Measurements from ENCODE around the gene FANK1.
"Not testable (repeated sequence)": the region's sequence is repeated elsewhere in the genome, so short reads cannot be mapped to it uniquely, and the experiment has no call there.

The FANK1 gene, protein sequence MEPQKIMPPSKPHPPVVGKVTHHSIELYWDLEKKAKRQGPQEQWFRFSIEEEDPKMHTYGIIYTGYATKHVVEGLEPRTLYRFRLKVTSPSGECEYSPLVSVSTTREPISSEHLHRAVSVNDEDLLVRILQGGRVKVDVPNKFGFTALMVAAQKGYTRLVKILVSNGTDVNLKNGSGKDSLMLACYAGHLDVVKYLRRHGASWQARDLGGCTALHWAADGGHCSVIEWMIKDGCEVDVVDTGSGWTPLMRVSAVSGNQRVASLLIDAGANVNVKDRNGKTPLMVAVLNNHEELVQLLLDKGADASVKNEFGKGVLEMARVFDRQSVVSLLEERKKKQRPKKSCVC

DNA sequence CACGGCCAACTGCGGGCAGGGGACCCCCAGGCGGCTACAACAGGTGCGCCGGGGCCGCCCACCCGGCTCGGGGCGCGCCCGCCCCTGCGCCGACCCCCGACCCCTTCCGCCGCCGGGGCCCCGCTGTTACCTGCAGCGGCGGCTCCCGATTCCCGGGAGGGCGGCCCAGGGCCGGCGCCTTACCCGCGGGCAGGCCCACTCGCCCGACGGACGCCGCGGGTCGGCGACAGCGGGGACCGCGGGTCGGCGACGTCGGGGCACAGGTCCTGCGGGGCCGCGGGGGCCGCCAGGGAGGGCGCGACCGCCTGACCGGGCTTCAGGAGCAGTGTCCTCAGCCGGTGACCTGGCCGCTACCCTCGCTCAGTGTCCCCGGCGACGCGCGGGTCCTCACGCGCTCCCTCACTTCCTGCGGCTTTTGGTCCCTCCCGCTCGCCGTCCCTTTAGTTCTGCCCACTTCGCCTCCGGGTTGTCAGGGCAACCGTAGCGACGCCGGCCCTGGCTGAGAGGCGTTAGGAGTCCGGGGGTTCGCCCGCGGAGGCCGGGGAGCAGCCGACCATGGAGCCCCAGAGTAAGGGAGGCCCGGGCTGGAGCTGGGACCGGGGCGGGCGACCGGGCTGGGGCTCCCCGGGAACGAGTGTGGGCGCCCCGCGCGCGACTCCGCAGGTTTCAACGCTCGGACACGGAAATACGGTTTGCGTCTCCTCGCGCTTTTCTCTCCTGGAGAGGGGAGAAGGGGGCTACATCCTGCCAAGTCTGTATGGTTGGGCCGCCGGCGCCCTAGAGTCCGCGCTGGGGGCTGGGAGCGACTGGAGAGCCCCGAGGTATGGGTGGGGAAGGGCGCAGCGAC, at the start of gene FANK1:
Gene FANK1 (plus strand): TSS at position 477 of the 847 bp plus-strand sequence. CDS start 79 bp downstream, at position 556.
- in situ Hi-C loops (cut with MboI; ENCODE audit: low sequenced_read_pairs): not testable (repeated sequence)

DNA sequence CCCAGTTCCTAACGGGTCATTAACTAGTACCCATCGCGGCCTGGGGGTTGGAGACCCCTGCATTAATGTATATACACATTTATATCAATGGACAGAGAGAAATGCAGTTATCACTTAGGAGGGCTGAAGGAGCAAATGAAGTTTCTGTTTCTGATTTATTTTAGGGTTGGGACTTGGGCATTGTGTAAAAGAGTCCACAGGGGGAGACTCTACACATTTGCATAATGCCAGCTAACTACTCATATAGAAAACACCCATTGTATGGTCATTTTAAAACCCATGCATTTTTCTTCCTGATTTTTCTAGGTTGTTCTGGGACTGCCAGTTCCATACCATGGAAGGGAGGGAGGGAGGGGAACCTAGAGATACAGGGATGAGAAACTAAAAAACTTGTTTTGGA, 49.5 kb upstream of the FANK1 start:
- in situ Hi-C loops (cut with MboI; ENCODE audit: low sequenced_read_pairs): no loop called here

DNA sequence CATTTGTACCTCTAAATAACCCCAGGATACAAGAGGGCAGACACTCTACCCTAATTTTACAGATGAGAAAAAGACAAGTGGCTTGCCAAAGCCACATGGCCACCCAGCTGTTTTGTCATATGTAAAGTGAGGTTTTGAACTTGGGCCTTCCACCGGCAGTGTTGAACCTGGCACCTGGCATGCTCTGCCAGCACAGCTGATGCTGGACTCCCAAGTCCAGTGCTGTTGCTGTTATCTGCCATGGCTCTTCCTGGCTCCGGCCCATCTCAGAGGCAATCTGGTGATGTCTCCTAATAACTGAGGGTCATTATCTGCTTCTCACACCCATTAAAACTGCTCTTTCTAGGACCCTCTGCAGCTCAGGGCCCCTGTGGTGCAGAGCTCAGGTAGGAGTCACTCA, 48.0 kb upstream of the FANK1 start:
- in situ Hi-C loops (cut with MboI; ENCODE audit: low sequenced_read_pairs): no loop called here

DNA sequence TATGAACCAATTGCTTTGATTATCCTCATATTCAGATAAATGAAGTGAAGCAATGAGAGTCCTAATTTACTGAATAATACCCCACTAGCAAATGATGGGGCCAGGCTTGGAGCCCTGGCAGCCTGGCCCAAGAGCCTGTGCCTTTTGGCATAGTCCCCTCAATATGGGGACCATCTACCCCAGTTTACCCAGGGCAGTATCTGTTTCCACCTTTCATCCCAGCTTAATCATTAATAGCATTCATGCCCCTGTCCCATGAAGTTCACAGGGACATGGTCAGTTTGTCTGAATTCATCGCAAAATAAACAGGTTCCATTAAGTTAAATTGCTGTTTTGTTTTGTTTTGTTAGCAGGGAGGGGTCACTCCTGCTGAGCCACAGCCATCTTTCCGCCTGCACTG, 47.5 kb upstream of the FANK1 start:
- in situ Hi-C loops (cut with MboI; ENCODE audit: low sequenced_read_pairs): no loop called here

DNA sequence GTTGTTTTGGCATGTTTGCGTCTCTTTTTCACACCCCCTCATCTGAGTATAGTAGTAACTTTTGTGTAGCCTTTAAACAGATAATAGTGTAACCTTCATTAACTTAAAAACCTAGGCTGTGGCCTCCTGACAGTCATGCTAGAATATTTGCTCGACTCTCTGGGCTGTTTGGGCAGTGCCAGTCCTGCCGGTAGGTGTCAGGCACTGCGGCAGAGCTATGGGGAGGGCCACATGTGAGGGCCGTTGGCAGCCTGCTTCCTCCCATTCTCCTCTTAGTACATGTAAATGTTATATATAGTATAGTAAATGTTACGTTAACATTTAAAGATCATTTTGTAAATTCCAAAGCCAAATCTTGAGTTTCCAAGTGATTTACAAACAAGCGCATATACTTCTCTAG, 46.9 kb upstream of the FANK1 start:
- in situ Hi-C loops (cut with MboI; ENCODE audit: low sequenced_read_pairs): no loop called here

DNA sequence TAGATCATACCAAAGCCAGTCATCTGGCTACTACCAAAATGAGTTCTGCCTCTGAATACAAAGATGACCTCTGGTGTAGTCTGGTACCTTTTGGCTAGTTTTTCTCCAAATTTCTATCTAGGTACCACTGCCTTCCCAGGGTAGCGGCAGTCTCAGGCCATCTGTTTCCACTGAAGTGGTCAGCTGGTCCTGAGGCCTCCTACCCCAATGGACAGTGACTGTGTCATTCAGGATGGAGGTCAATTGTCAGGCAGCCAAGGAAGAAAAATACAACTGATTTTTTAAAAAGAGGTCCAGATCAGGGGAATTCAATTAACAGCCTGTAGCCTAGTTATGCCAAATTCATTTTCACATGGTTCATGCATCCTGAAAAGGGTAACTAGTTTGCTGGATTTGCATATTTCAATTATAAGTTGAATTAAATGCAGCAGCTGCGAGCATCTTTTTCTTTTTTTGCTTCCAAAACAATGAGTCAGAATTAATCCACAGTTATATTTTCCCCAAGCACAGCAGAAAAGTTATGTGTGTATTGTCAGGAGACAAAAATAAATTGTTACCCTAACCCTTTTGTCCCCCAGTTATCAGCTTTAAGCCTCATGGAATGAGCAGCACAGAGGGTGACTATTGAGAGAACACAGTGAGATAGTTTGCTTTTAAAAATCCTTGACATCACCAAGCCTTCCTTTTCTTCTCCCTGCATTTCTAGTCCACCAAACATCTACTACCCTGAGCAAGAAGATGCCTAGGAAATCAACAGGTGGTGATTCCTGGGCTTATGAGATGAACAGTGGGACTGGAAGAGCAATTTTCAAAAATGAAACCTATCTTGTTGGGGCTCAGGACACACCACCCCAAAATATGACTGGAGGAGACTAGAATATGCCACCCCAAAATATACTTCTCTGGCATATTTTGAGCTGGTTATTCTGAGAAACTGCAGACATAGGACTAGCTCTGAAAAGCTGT, 45.3 kb upstream of the FANK1 start:
- in situ Hi-C loops (cut with MboI; ENCODE audit: low sequenced_read_pairs): no loop called here

DNA sequence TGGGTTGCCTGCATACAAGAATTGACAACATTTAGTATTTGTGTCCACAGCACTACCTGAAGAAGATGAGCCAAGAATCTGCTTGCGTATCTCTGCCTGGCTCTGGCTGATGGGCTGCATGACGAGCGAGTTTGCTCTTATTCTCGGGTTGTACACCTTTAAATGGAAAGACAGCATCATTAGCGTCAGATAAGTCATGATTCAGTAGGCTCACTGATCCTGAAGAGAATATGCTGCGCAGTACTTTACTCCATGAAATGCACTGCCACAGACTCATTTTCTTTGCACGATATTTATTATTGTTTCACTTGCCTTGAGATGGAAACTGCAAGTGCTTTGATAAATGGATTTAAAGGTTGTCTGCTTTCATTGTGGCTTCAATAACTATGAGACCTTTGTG, 43.9 kb upstream of the FANK1 start:
- in situ Hi-C loops (cut with MboI; ENCODE audit: low sequenced_read_pairs): no loop called here

DNA sequence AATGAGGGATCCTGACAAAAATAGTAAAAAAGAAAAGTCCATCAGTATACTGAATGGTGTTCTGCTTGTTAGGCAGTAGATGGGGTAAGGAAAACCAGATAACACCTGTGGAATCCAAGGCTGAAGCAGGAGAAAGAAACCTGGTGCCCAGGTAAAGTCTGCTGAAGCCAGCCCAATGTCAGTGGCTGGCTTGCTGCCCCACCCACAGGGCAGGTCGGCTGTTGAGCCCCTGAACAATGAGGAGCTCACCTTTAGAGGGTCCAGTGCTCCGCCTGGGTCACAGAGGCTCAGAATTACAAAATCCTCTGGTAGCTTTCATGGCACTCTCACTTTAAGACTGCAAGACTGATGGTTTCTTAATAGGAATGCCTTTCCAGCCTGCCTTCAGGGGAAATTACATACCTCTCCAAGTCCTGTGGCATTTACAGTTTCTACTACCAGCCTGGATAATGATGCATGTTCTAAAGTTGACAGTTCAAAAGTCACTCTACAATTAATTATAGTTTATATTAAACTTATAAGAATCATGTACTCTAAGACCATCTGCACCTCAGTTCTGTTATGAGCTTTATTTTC, 39.1 kb upstream of the FANK1 start:
- in situ Hi-C loops (cut with MboI; ENCODE audit: low sequenced_read_pairs): no loop called here

DNA sequence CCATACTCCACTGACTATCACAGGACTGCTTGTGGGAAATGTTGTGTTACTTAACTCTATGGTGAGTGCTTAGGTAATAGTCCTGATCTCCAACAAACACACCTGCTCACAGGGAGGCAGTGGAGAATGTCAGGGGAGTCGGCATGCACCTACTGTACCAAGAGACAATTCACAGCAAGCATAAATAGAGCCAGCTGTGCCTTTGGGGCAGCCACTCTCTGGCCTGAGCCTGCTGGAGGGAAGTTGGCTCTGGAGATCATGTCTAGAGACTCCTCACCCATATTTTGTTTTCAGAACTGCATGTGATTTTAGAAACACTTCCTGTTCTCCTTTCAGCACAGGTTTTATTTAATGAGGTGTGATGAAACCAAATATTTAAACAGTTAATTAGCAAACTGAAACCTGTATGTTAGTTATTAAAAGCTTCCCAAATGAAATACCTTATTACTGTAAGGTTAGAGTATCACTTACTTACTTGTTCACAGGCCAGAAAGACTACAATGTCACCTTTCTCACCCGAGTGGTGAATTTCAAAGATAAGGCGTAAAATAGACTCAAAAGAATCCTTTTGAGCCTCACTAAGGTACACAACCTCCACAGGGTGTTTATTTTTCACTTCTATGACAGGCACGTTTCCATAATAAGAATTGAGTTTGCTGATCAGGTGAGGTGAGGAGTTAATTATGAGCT, 37.1 kb upstream of the FANK1 start:
- in situ Hi-C loops (cut with MboI; ENCODE audit: low sequenced_read_pairs): no loop called here

DNA sequence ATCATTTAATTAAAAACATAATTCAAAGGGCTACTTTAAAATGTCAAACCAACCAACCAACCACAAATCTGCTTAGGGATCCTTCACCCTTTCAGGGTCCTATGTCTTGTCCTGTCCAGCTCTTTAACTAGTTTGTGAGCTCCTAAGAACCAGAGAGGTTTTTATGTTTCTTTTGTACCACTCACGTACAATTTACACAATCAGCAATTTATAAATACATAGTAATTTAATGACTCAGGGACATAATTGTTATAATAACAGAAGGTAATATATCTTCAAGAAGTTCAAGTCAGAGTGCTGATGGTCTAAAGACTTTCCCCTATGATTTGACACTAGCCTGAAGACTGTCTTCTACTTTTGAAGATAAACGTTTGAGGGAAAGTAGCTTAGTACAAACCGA, 31.2 kb upstream of the FANK1 start:
- in situ Hi-C loops (cut with MboI; ENCODE audit: low sequenced_read_pairs): no loop called here

DNA sequence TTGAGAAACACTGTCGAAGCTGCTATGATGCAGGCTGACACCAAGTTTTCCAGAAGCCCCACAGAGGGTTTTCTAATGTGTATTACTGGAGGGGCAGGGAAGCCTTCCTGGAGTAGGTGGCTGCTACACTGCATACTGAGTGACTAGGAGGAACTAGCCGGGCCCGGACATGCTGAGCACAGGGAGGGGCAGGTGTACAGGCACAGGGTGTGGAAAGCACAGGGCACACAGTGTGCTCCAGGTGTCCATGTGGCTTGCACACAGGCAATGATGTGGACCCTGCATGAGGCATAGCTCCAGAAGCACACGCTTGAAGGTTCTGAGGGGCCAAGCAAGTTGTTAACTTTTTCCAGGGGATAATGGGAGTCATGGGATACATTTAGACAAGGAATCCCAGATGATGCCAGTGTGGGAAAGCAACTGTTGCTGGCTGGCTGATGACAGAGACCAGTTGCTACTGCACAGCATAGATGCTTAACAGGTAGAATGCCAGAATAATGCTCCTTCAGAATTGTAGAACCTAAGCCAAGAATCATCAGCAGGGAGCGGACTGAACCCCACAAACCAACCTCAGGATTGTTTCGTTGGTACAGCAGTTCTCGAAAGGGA, 29.8 kb upstream of the FANK1 start:
- in situ Hi-C loops (cut with MboI; ENCODE audit: low sequenced_read_pairs): no loop called here

DNA sequence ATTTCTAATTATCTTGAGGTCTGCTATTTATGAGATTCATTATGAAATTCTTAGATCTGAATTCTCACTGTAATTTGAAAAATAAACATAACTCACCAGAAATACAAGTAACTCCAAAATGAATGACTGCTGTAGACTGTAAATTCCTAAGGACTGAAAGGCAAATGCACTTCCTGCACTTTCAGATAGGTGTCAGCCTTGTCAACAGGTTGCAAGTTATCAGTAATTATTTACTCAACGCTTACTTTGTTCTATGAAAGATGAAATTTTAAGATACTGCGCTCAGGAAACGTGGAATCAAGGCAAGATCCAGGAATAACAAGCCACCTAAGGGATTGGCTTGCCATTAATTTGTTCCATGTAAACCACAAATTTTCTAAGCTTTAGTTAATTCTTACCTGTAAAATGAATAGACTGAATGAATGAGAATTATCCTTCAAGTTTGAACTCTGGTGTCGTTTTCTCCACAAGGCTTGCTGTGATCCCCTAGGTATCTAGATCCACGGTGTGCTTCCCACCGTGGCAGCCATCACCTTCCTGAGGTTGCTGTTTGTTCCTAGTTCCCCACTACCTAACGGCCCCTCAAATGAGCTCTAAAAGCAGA, 27.9 kb upstream of the FANK1 start:
- in situ Hi-C loops (cut with MboI; ENCODE audit: low sequenced_read_pairs): no loop called here

DNA sequence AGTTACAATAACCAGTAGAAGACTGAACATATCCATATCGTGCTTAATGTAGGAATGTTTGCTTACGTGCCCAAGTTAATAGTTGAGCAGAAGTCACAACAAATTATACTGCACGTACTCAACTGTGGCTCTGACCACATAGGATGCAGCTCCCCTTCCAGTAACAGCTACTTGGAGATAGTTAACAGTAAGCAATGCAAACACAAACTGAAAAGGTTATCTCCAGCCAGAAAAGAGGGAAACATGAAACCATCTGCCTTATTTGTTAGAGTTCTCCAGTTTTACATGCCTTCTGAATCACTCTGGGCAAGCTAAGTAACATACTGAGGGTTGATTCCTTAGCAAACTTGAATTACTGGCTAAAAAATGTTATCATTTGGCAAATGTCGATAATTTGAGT, 25.0 kb upstream of the FANK1 start:
- in situ Hi-C loops (cut with MboI; ENCODE audit: low sequenced_read_pairs): no loop called here

DNA sequence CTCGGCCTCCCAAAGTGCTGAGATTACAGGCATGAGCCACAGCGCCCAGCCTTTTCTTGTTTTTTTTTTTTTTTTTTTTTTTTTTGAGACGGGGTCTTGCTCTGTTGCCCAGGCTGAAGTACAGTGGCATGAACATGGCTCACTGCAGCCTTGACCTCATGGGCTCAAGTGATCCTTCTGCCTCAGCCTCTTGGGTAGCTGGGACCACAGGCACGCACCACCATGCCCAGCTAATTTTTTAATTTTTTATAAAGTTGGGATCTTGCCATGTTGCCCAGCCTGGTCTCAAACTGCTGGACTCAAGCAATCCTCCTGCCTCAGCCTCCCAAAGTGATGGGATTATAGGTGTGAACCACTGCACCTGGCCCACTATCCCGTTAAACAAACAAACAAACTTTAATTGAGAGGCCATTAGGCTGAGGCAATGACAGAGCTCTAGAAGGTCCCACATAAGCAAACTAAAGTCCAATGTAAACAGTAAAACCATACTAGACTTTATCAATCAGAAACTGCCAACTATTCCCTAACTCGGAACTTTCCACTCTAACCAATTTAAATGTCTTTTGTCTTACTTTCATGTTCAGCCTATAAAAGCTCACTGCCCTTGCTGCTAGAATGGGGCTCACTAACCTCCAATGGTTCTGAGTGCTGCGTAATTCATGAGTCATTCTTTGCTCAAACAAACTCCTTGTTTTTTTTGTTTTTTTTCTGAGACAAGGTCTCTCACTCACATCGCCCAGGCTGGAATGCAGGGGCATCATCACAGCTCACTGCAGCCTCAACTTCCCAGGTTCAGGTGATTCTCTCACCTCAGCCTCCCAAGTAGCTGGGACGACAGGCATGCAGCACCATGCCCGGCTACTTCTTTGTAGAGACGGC, 17.2 kb upstream of the FANK1 start:
- in situ Hi-C loops (cut with MboI; ENCODE audit: low sequenced_read_pairs): no loop called here

DNA sequence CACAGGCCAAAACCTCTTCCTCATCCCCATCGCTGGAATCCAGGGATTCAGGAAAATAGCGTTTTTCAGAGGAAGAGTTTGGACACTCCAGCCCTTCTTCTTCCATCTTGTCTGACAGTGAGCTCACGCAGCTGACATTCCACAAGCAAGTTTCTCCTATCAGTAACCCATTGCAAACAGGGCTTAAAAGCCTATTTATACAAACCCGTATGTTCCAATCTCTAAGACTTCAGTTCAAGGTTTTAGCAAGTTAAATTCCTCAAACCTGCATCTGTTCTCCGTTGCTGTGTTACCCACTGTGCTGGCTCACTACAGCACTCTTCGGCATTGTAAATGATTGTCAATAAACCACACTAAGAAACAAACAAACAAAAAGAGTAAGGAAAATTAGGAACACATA, 15.6 kb upstream of the FANK1 start:
- in situ Hi-C loops (cut with MboI; ENCODE audit: low sequenced_read_pairs): no loop called here

DNA sequence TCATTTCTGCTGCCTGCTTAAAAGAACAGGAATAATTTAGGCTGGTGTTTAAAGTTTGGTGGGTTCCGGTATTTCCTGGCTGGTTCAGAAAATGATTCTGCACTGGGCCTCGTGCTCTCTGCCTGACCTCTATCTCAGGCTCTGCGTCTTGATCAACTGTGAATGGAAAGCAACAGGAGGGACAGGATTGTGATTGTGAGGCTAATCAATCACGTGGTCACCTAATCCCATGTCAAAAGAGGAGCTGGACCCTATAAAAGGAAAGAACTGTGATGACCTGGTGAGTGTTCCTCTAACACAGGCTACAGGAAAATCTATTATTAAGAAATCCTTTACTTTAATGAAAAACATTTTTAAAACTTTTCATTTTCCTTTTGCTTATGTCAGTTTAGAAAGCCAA, 15.2 kb upstream of the FANK1 start, which contains the start of gene DHX32:
Gene DHX32 (minus strand): TSS at position 101 of the 400 bp plus-strand sequence. CDS start 468 bp downstream, outside the sequence.
- in situ Hi-C loops (cut with MboI; ENCODE audit: low sequenced_read_pairs): no loop called here

DNA sequence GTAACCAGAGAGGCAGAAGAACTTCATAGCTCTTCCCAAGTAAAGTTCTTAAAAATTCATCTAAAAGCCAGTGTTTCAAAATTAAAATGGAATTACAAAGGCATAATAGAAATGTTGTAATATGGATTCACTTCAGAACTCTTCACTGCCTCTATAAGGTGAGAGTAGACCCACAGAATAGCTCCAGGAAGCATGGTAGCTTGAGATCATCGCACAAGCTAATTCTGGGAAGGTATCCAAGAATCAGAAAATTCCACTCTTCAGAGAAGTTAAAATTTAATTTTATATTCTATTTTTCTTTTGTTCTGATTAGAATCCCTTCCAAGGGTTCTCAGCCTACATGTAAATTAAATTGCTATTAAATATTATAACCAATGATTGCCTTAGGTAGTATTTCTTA, 13.8 kb upstream of the FANK1 start:
- in situ Hi-C loops (cut with MboI; ENCODE audit: low sequenced_read_pairs): no loop called here

DNA sequence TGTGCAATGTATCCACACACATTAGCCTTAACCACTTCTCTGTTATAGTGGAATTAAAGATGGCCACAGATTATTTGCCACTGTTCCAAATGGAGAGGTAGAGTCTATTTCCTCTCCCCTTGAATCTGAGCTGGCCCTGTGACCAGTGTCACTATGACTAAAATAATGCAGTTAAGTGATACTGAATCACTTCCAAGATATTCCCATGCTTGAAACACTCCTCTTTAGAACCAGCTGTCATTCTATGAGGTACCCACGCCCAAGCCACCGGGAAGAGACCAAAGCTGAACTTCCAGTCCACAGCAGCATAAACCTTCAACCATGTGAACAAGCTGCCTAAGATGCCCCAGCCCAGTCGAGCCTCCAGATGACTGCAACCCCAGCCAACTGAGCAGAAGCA, 13.2 kb upstream of the FANK1 start:
- in situ Hi-C loops (cut with MboI; ENCODE audit: low sequenced_read_pairs): no loop called here

Measured in HL-60/S4 treated with phorbol 12-myristate 13-acetate at 8.2 ng/mL for 4 days and 3 days (cell line).